GM12891 (cell line): Measurements from ENCODE around the gene GSTCD.

ENCODE experiments used
- PAX5 ChIP-seq: IDR thresholded peaks from 2 replicates; pipeline ENCODE4 v1.6.1; 2011; ENCODE audit warnings: low read length, moderate library complexity, mild to moderate bottlenecking; ENCODE audit not compliant: insufficient read depth, severe bottlenecking
- POLR2A ChIP-seq: IDR thresholded peaks from 2 replicates; pipeline ENCODE4 v1.6.1; 2011; ENCODE audit warnings: low read depth, low read length, control low read depth
- POLR2AphosphoS5 ChIP-seq: IDR thresholded peaks from 2 replicates; pipeline ENCODE4 v1.6.1; 2011; ENCODE audit warnings: low read depth, low read length, control low read depth
- POU2F2 ChIP-seq: IDR thresholded peaks from 2 replicates; pipeline ENCODE4 v1.6.1; 2011; ENCODE audit warnings: low read depth, mild to moderate bottlenecking, control low read depth, low read length, moderate library complexity
- SPI1 ChIP-seq: IDR thresholded peaks from 2 replicates; pipeline ENCODE4 v1.6.1; 2011; ENCODE audit warnings: low read depth, low read length, control low read depth
- TAF1 ChIP-seq: IDR thresholded peaks from 2 replicates; pipeline ENCODE4 v1.6.1; 2011; ENCODE audit warnings: low read depth, low read length, control low read depth

DNA sequence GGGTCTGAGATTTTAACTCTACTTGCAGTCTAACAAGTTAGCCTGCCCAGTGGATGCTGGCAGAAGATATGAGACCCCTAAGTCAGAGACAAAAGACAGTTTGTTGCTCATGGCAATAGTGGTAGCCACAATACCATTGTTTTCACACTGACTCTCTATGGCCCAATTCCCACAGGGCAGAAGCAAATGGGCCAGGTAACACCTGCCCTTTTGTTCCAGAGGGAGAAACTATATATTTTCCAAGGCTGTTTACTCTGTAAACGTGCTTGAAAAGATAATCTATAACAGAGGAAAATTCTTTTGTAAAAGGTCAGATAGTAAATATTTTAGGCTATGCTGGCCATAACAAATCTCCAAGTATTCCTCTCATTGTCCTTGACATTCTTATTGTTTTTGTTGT lies 129.5 kb downstream of the GSTCD start:
- TF ChIP-seq POLR2A (no peak), POLR2AphosphoS5 (no peak), TAF1 (no peak), SPI1 (no peak), PAX5 (no peak), POU2F2 (no peak)
